IMR-90 (cell line): ENCODE results near the gene RILPL2. TPM values are rescaled to one million over a fixed set of nuclear protein-coding genes. Genes with fewer than 3 reads are reported as not detected.
"Not testable (repeated sequence)": the region's sequence is repeated elsewhere in the genome, so short reads cannot be mapped to it uniquely, and the experiment has no call there.

ENCODE experiments used
- ATAC-seq: fragments of 200-7000 bp; cut with Tn5 transposase; 2 replicates; pipeline ENCODE4 v1.9.1; 2020; ENCODE audit warnings: low read depth, mild to moderate bottlenecking, moderate library complexity
- BruUV-seq: library from RNA; stranded (reverse); fragments of 400-500 nt; replicated peaks from 2 replicates; lab custom pipeline; 2021; lab: Mats Ljungman, UMichigan
- CTCF ChIA-PET: fragments of 300-600 bp; formaldehyde crosslinking; extraction: SDS; loops from one replicate; lab custom pipeline; 2021; ENCODE audit warnings: antibody characterized with exemption; lab: Yijun Ruan, JAX
- POLR2A ChIA-PET: fragments of 300-600 bp; sonication (Branson Sonifier 250); formaldehyde crosslinking; loops from one replicate; lab custom pipeline; 2022; ENCODE audit warnings: antibody characterized with exemption; ENCODE audit not compliant: unreplicated experiment; lab: Charles Lee
- DNase-seq: peaks from one replicate; pipeline ENCODE4 v3.0.0; 2013
- H2AFZ ChIP-seq: replicated peaks from 2 replicates; pipeline ENCODE3; 2013; ENCODE audit warnings: low read length, mild to moderate bottlenecking; ENCODE audit not compliant: poor library complexity
- H2AK5ac ChIP-seq: 2 replicates; pipeline ENCODE4 v1.6.1; 2013; ENCODE audit warnings: low read depth, low read length, inconsistent platforms
- H2AK9ac ChIP-seq: replicated peaks from 2 replicates; pipeline ENCODE3; 2013; ENCODE audit warnings: mild to moderate bottlenecking, low read depth, low read length, moderate library complexity; ENCODE audit not compliant: poor library complexity
- H2BK120ac ChIP-seq: 2 replicates; pipeline ENCODE4 v1.6.1; 2013; ENCODE audit warnings: low read depth, low read length, inconsistent platforms
- H2BK15ac ChIP-seq: 3 replicates; pipeline ENCODE4 v1.6.1; 2013; ENCODE audit warnings: low read depth, low read length, inconsistent platforms
- H2BK20ac ChIP-seq: 2 replicates; pipeline ENCODE4 v1.6.1; 2013; ENCODE audit warnings: low read depth, mild to moderate bottlenecking, inconsistent platforms, low read length, moderate library complexity
- H2BK5ac ChIP-seq: 2 replicates; pipeline ENCODE4 v1.6.1; 2013; ENCODE audit warnings: mild to moderate bottlenecking, low read depth, low read length, inconsistent platforms; ENCODE audit not compliant: poor library complexity, severe bottlenecking
- H3K14ac ChIP-seq: replicated peaks from 2 replicates; pipeline ENCODE4 v1.6.1; 2013; ENCODE audit warnings: low read depth, low read length, inconsistent platforms
- H3K18ac ChIP-seq: 2 replicates; pipeline ENCODE4 v1.6.1; 2013; ENCODE audit warnings: low read depth, low read length, control low read depth
- H3K23ac ChIP-seq: 2 replicates; pipeline ENCODE4 v1.6.1; 2013; ENCODE audit warnings: low read depth, low read length, inconsistent platforms
- H3K27ac ChIP-seq: 2 replicates; pipeline ENCODE4 v1.5.1; 2013; ENCODE audit warnings: mild to moderate bottlenecking, control low read depth, low read length; ENCODE audit not compliant: insufficient read depth
- H3K27me3 ChIP-seq: 2 replicates; pipeline ENCODE4 v1.6.1; 2013; ENCODE audit warnings: low read length; ENCODE audit not compliant: control insufficient read depth, insufficient read depth
- H3K36me3 ChIP-seq: 2 replicates; pipeline ENCODE4 v1.6.1; 2013; ENCODE audit warnings: low read length, mixed read lengths; ENCODE audit not compliant: control insufficient read depth, insufficient read depth
- H3K4ac ChIP-seq: 2 replicates; pipeline ENCODE4 v1.6.1; 2013; ENCODE audit warnings: low read depth, low read length, inconsistent platforms
- H3K4me1 ChIP-seq: 2 replicates; pipeline ENCODE4 v1.6.1; 2013; ENCODE audit warnings: low read length, mixed read lengths; ENCODE audit not compliant: control insufficient read depth, insufficient read depth
- H3K4me2 ChIP-seq: 2 replicates; pipeline ENCODE4 v1.6.1; 2013; ENCODE audit warnings: low read depth, mild to moderate bottlenecking, control low read depth, low read length, moderate library complexity
- H3K4me3 ChIP-seq: 2 replicates; pipeline ENCODE4 v1.5.1; 2013; ENCODE audit warnings: low read depth, mild to moderate bottlenecking, control low read depth, low read length, moderate library complexity; ENCODE audit not compliant: insufficient read depth
- H3K56ac ChIP-seq: 2 replicates; pipeline ENCODE4 v1.6.1; 2013; ENCODE audit warnings: low read length, inconsistent platforms; ENCODE audit not compliant: insufficient read depth; ENCODE audit errors: extremely low read depth
- H3K79me1 ChIP-seq, 2 experiments: 2 replicates each; pipeline ENCODE4 v1.6.1; 2013; ENCODE audit warnings: low read length in 2 of 2, inconsistent platforms in 1 of 2, low read depth in 1 of 2
- H3K9ac ChIP-seq: 2 replicates; pipeline ENCODE4 v1.6.1; 2013; ENCODE audit warnings: low read depth, low read length, control low read depth
- H3K9me1 ChIP-seq: 2 replicates; pipeline ENCODE4 v1.6.1; 2013; ENCODE audit warnings: low read length, inconsistent platforms; ENCODE audit not compliant: insufficient read depth
- H3K9me3 ChIP-seq: 2 replicates; pipeline ENCODE4 v1.6.1; 2013; ENCODE audit warnings: low read length; ENCODE audit not compliant: control insufficient read depth, insufficient read depth
- H4K20me1 ChIP-seq: 2 replicates; pipeline ENCODE4 v1.6.1; 2013; ENCODE audit warnings: low read length, inconsistent platforms; ENCODE audit not compliant: insufficient read depth
- H4K5ac ChIP-seq: 2 replicates; pipeline ENCODE4 v1.6.1; 2013; ENCODE audit warnings: mild to moderate bottlenecking, low read depth, low read length, control low read depth
- H4K8ac ChIP-seq, 2 experiments: 2 replicates each; pipeline ENCODE4 v1.6.1; 2013; ENCODE audit warnings: low read depth in 2 of 2, low read length in 2 of 2, control low read depth in 1 of 2, inconsistent platforms in 1 of 2
- H4K91ac ChIP-seq: 2 replicates; pipeline ENCODE4 v1.6.1; 2013; ENCODE audit warnings: low read depth, low read length, inconsistent platforms; ENCODE audit not compliant: insufficient read depth
- WGBS, 2 experiments: methylation state at CpG; one replicate each; pipeline versions ENCODE4 v1.1.5 to v1.1.7; 2013; ENCODE audit warnings: missing lambda C conversion rate in 2 of 2; ENCODE audit not compliant: insufficient read length in 1 of 2; ENCODE audit errors: extremely low coverage in 2 of 2; 5-methylcytosine and 5-hydroxymethylcytosine counted together
- dilution Hi-C: fragments of 300-500 bp; cut with HindIII; formaldehyde crosslinking; loops from one replicate; pipeline ENCODE4 v1.14.3; 2018; ENCODE audit warnings: low sequenced_read_pairs; ENCODE audit not compliant: unreplicated experiment
- in situ Hi-C: fragments of 300-500 bp; cut with MboI; formaldehyde crosslinking; loops from 3 replicates; pipeline ENCODE4 v1.14.3; 2019; ENCODE audit warnings: low sequenced_read_pairs, inconsistent platforms, mixed read lengths
- intact Hi-C: fragments of 100-400 bp; cut with micrococcal nuclease; formaldehyde crosslinking; loops from 2 replicates; pipeline ENCODE4 v1.10.0; 2022
- polyA plus RNA-seq, 3 experiments: library from polyadenylated mRNA; depleted of rRNA; stranded (reverse); fragments of >200 nt; gene quantifications; 2 replicates each; pipeline ENCODE4 v1.2.3, GENCODE V29; 2012; ENCODE audit warnings: low replicate concordance in 1 of 3
- total RNA-seq: library from RNA; depleted of rRNA; stranded (reverse); fragments of >200 nt; gene quantifications from 2 replicates; pipeline ENCODE4 v1.2.3, GENCODE V29; 2012

Gene RILPL2
- total and polyA plus RNA-seq, 2 of the 4 experiments (the other 2 are of a cell fraction), result 1.8 to 2.2 TPM

DNA sequence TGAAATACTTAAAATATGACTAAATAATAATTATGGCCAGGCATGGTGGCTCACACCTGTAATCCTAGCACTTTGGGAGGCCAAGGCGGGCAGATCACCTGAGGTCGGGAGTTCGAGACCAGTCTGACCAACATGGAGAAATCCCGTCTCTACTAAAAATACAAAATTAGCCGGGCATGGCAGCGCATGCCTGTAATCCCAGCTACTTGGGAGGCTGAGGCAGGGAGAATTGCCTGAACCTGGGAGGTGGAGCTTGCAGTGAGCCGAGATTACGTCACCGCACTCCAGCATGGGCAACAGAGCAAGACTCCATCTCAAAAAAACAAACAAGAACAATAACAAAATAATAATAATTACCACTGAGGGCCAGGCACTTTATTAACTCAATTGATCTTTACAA, 50.9 kb downstream of the RILPL2 start:
- DNase-seq, H4K20me1 ChIP-seq, H3K56ac ChIP-seq, in situ Hi-C loops, H3K27ac ChIP-seq, H3K27me3 ChIP-seq, H3K4me2 ChIP-seq, ATAC-seq, H3K4me3 ChIP-seq, POLR2A ChIA-PET, H4K5ac ChIP-seq, dilution Hi-C loops, H2BK20ac ChIP-seq, H3K9me3 ChIP-seq, H3K36me3 ChIP-seq, H2BK15ac ChIP-seq, H3K9ac ChIP-seq, H2AK9ac ChIP-seq, H3K18ac ChIP-seq, H2BK5ac ChIP-seq, H2AFZ ChIP-seq, H3K14ac ChIP-seq: not testable (repeated sequence)
- TSS peak; percentile 30 for BruUV-seq
- WGBS, 2 experiments, result no CpG with 5 or more reads among the region's 9 CpGs
- Histone ChIP-seq H4K91ac (peak overlapping the region; percentile 70; the same call in 1 of the 2 replicates), H3K9me1 (peaks cover 13% of the 10 kb centered on the region; the same call in 1 of the 2 replicates), H2BK120ac (peak overlapping the region; percentile 61; the same call in 1 of the 2 replicates), H3K4ac (peak overlapping the region; percentile 14; the same call in 1 of the 2 replicates), H3K79me1 (peaks cover 25 to 53% of the 10 kb centered on the region in 2 experiments), H3K4me1 (peaks cover 13% of the 10 kb centered on the region), H4K8ac (0 out of 4 replicates have a peak overlapping the region, but pooled peaks of 1 of the 2 experiments have one; percentile 21), H2AK5ac (peak overlapping the region; percentile 58; the same call in 1 of the 2 replicates), H3K23ac (0 out of 2 replicates have a peak overlapping the region, but pooled peaks have one; percentile 75)
- CTCF ChIA-PET, result interaction anchor here (0.6 kb wide), 1 partner anchor 506 kb away, joined by 4 read pairs; no protein-coding TSS in a partner anchor
- intact Hi-C loops, result loop anchor here (10.0 kb wide), 1 partner anchor 411 kb away; the partner anchor contains the start of gene OGFOD2
